ENCODE measurements around the gene MYLK4. TPM values are rescaled to one million over a fixed set of nuclear protein-coding genes. Genes with fewer than 3 reads are reported as not detected.

The MYLK4 gene
- total RNA-seq, 2 donors from 2014 or later = 0.68 to 2.0 TPM

DNA sequence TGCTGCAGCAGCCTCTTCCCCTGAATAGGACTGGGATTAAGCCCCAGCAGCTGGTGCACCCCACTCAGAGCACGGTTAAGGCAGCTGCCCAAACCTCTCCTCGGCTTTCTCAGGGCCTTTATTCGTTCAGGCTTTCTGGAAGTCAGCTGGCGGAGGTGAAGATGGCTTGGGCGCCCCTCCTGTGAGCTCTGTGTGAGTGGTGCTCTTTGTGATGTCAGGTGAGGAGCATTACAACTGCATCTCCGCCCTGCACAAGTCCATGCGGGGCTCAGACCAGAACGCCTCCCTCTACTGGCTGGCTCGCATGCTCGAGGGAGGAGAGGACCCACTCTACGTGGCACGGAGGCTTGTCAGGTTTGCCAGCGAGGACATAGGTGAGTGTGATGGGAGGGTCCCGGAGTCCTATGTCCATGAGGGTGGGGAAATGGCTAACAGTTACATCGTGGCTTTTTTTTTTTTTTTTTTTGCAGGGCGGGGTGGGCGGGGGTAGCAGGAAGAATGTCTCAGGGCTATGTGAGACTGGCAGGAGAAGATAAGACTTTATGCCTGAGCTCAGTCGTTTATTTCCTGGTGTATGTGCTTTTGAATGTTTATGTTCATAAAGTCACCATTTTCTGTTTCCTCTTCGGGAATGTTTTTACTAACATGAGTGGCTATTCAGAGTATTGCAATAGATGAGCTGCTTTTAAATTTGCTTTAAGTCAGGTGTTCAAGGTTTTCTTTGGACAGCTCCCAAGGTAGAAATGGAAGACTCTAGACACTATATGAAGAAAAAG lies 32.7 kb upstream of the MYLK4 start:
- Histone ChIP-seq H3K4me1 (ENCODE audit: control insufficient read depth in 1 of 2, low read depth in 2 of 2) (peaks cover 0 to 38% of the 10 kb centered on the region in 2 donors), H3K9me3 (no peaks in the 10 kb centered on the region), H3K27ac (no peak overlapping the region), H3K27me3 (replicated peaks; ENCODE audit: insufficient read depth) (no peaks in the 10 kb centered on the region), H3K36me3 (peaks cover 15% of the 10 kb centered on the region), H3K4me3 (no peak overlapping the region)
- no peak for ATAC-seq (ENCODE audit: insufficient number of reproducible peaks, low FRiP score, low read depth)
- TF ChIP-seq, protein P1, sequence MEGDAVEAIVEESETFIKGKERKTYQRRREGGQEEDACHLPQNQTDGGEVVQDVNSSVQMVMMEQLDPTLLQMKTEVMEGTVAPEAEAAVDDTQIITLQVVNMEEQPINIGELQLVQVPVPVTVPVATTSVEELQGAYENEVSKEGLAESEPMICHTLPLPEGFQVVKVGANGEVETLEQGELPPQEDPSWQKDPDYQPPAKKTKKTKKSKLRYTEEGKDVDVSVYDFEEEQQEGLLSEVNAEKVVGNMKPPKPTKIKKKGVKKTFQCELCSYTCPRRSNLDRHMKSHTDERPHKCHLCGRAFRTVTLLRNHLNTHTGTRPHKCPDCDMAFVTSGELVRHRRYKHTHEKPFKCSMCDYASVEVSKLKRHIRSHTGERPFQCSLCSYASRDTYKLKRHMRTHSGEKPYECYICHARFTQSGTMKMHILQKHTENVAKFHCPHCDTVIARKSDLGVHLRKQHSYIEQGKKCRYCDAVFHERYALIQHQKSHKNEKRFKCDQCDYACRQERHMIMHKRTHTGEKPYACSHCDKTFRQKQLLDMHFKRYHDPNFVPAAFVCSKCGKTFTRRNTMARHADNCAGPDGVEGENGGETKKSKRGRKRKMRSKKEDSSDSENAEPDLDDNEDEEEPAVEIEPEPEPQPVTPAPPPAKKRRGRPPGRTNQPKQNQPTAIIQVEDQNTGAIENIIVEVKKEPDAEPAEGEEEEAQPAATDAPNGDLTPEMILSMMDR (IDR thresholded peaks at IDR 0.05) = no peak
- no peak for DNase-seq (ENCODE audit: low spot score)

DNA sequence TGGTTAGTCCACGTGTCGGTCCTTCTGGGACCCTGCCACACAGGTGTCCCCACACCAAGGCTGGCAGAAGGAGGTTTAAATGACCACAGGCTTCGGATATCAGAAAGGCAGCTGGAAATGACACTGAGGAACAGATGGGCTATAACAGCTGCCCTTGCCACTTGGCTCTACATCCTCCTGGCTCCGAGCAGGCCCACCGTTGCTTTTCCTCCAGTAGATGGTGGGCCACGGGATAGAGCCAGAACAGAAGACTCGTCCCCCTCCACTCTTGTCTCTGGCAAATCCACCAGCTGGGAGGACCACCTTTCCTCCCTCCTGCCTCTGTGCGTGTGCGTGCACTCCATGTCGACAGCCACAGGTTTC lies 32.1 kb upstream of the MYLK4 start:
- Histone ChIP-seq H3K9me3 (no peaks in the 10 kb centered on the region), H3K4me1 (ENCODE audit: control insufficient read depth in 1 of 2, low read depth in 2 of 2) (peaks cover 0 to 44% of the 10 kb centered on the region in 2 donors), H3K36me3 (peaks cover 15% of the 10 kb centered on the region), H3K4me3 (no peak overlapping the region), H3K27me3 (replicated peaks; ENCODE audit: insufficient read depth) (no peaks in the 10 kb centered on the region), H3K27ac (no peak overlapping the region)
- TF ChIP-seq, protein P1 (IDR thresholded peaks at IDR 0.05) = no peak
- no peak for ATAC-seq (ENCODE audit: insufficient number of reproducible peaks, low FRiP score, low read depth)
- no peak for DNase-seq (ENCODE audit: low spot score)

DNA sequence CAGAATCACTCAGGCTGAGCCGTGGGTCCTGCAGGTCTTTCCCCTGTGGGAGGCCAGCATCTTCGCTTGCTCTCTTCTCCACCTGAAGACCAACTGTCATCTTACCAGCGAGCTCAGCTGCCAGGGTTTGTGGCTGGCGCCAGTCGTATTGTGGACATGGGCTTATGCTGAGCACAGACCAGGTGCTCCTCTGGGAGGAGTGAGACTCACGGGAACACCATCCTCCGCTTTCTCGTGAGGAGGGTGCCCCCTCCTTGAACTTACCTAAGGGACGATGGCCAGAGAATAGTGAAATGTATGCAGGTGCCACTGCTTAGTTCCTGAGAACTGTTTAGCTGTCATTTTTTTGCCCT lies 31.6 kb upstream of the MYLK4 start:
- ATAC-seq (ENCODE audit: insufficient number of reproducible peaks, low FRiP score, low read depth) = no peak
- H3K4me1 ChIP-seq (ENCODE audit: control insufficient read depth in 1 of 2, low read depth in 2 of 2) = peaks cover 0 to 49% of the 10 kb centered on the region in 2 donors
- DNase-seq (ENCODE audit: low spot score) = no peak
- TF ChIP-seq, protein P1 (IDR thresholded peaks at IDR 0.05) = no peak
- no peaks in the 10 kb centered on the region for H3K9me3 ChIP-seq
- peaks cover 15% of the 10 kb centered on the region for H3K36me3 ChIP-seq
- H3K27me3 ChIP-seq (replicated peaks; ENCODE audit: insufficient read depth) = no peaks in the 10 kb centered on the region
- no peak overlapping the region for H3K4me3 ChIP-seq
- no peak overlapping the region for H3K27ac ChIP-seq

DNA sequence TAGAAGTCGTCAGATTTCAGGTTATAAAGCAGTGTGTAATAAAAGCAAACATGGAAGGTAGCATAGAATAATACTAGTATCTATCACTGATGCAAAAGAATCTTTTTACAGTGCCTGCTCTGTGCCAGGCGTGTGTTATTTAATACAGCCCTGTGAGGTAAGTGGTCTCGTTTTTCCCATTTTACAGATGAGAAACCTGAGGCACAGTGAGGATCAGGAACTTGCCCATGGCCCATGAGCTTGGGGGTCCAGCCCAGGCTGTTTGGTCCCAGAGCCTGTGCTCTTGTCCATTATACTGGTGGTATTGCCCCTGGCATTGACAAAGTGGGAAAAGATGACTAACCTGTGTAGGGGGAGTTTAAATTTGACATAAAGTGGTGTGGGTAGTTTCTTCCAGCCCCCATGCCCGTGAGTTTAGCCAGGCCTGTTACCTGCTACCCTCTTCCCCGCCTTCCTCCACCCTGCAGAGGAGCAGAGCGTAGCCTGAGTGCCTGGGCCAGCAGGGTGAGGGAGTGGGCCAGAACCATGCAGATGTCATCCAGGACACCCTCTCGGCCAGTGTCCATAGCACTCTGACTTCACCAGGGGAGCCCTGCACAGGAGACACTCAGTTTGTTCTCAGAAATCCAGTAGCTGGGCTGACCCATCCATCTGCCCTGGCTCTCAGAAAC lies 31.1 kb upstream of the MYLK4 start:
- no peak for DNase-seq (ENCODE audit: low spot score)
- no peaks in the 10 kb centered on the region for H3K9me3 ChIP-seq
- peaks cover 0 to 51% of the 10 kb centered on the region in 2 donors for H3K4me1 ChIP-seq (ENCODE audit: control insufficient read depth in 1 of 2, low read depth in 2 of 2)
- no peak overlapping the region for H3K4me3 ChIP-seq
- no peak for ATAC-seq (ENCODE audit: insufficient number of reproducible peaks, low FRiP score, low read depth)
- peaks cover 15% of the 10 kb centered on the region for H3K36me3 ChIP-seq
- TF ChIP-seq, protein P1 (IDR thresholded peaks at IDR 0.05) = no peak
- H3K27me3 ChIP-seq (replicated peaks; ENCODE audit: insufficient read depth) = no peaks in the 10 kb centered on the region
- H3K27ac ChIP-seq = no peak overlapping the region

DNA sequence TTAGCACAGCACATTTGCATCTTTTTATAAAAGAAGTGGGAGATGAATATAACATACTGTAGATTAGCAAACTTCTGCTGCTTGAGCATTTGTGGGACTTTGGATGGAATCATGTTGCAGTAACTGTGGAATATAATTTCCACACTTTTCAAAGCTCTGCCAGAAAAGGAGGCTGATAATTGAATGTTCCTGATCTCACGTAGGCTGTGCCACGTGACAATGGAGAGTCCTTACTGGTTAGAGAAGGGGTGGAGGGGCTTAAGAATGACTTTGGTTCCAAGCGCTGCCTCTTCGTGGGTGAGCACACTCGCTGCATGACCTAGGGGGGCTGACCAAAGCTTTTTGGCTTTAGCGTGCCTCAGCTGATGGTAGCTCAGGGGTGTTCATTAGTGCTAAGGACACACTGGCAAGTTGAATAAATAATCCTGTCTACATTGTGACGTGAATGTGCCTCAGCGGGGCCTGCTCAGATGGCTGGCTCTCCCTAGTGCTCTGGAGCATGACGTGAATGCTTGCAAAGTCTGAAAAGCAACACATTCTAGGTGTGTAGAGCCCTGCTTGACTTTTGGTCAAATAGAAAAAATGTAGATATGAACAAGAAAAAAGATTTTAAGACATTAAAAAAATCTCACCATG lies 29.5 kb upstream of the MYLK4 start:
- Histone ChIP-seq H3K27ac (no peak overlapping the region), H3K4me3 (no peak overlapping the region), H3K9me3 (no peaks in the 10 kb centered on the region), H3K36me3 (peaks cover 12% of the 10 kb centered on the region), H3K27me3 (replicated peaks; ENCODE audit: insufficient read depth) (no peaks in the 10 kb centered on the region), H3K4me1 (ENCODE audit: control insufficient read depth in 1 of 2, low read depth in 2 of 2) (peaks cover 3 to 63% of the 10 kb centered on the region in 2 donors)
- TF ChIP-seq, protein P1 (IDR thresholded peaks at IDR 0.05) = no peak
- ATAC-seq (ENCODE audit: insufficient number of reproducible peaks, low FRiP score, low read depth) = no peak
- DNase-seq (ENCODE audit: low spot score) = no peak
